Stimulated activated naive CD4-positive, alpha-beta T cell treated with Interleukin-2 at 50 U/mL for 16 hours (primary cell): ENCODE measurements around the gene B4GALNT3.
"Not testable (repeated sequence)": the region's sequence is repeated elsewhere in the genome, so short reads cannot be mapped to it uniquely, and the experiment has no call there.

Experiments
- DNase-seq: peaks from one replicate; lab custom pipeline; 2025; lab: John Stamatoyannopoulos, UW

B4GALNT3 gene

DNA sequence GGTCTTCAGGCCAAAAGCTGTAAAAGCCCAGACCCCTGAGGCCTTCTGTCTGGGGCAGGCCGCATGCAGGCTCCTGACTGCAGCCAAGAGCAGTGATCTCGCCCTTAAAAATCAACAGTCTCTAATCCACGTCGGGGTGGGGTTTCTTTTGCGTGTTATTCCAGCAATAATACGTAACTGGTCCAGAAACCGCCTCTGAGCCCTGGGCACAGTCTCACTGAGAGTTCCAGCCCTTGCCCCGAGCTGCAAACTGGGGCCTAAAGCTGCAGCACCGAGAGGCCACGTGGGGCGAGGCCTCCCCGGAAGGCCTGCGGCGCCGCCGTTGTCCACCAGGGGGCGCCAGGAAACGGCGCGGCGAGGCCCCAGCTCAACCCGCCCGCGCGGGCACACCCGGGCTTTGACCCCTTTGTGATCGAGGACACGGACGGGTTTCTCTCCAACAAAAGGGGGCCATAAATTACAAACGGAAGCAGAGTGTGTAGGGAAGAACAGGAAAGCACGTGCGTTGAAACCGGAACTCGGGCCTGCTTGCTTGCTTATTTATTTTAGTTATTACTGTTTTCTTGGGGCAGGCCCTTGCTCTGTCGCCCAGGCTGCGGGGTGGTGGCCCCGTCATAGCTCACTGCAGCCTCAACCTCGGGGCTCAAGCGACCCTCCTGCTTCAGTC lies 116.3 kb downstream of the B4GALNT3 start:
- peak; percentile 68 for DNase-seq

- DNase-seq = no peak
These were observed 116.9 kb downstream of the B4GALNT3 start for GRCh38 chr12:576615-577110.

DNA sequence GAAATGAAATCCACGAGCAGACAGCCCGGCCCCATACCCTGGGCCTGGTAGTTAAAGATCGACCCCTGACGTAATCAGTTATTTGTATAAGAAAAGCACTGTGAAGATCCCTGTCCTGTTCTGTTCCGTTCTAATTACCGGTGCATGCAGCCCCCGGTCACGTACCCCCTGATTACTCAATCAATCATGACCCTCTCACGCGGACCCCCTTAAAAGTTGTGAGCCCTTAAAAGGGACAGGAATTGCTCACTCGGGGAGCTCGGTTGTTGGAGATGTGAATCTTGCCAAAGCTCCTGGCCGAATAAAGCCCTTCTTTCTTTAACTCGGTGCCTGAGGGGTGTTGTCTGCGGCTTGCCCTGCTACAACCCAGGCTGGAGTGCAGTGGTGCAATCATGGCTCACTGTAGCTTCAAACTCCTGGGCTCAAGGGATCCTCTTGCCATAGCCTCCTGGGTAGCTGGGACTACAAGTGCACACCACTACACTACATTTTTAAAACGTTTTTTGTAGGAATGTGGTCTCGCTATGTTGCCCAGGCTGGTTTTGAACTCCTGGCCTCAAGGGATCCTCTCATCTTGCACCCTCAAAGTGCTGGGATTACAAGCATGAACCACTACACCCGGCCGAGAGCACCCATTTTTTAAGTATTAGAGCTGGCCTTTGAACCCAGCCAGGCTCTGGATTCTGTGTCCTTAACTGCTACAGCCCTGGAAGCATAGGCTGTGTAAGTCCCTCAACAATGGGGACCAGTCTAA lies 118.4 kb downstream of the B4GALNT3 start:
- DNase-seq = not testable (repeated sequence)

DNA sequence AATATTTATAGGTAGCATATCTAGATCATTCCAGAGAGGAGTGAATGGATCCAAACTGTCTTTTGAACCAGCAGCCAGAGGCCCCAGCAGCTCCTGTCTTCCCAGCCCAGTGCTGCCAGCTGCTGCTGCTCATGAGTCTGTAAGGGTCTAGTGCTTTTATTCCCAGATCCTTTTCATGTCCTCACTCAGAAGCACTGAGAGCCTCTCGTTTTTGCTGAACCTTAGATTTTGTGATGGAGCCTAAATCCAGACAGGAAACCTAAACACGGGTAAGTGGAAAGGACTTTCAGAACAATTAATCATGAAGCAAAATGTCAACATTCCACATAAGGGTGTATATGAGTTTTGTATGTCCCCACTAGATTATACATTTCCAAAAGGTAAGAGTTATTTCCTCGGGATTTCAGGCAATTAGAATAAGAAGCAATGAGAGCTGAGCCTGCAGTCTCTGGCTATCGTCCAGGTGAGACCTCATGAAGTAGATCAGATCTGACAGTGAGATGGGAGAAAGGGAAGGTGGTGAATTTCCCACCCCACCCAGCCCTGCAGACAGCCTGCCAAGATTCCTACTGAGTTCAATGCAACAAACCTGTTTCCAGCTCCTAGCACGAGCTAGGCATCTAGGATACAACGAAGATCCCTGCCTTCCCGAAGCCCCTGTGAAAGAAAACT lies 119.1 kb downstream of the B4GALNT3 start:
- DNase-seq = no peak

DNA sequence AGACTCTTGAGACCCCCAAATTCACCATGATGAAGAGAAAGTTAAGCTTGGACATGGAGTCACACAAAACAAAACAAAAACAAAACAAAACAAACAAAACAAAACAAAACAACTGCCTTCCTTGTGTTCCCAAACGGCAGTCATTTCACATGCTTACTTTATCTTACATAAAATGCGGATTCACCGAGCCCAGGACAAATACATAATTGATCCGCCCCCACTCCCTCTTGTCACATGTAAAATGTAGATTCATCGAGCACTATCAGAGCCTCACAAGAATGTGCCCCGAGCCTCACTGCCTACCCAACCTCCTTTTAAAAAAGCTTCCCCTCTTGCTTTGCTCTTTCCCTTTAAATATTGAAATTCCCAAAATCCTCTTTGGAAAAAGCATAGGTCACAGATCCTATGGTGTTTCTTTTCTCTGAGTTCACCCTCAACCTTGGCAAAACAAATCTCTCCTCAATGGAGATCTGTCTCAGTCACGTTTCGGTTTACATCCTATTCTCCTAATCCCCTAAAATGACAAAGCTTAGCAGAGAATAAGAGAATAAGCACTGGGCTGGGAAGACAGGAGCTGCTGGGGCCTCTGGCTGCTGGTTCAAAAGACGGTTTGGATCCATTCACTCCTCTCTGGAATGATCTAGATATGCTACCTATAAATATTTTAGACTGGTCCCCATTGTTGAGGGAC lies 119.8 kb downstream of the B4GALNT3 start:
- DNase-seq = no peak

DNA sequence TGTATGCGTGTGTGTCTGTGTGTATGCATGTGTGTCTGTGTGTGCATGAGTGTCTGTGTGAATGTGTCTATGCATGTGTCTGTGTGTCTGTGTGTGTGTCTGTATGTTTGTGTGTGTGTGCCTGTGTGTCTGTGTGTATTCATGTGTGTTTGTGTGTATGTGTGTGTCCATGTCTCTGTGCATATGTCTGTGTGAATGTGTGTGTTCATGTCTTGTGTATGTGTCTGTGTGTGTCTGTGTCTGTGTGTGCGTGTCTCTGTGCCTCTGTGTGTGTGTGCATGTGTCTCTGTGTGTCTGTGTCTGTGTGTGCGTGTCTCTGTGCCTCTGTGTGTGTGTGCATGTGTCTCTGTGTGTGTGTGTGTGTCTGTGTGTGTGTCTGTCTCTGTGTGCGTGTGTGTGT lies 121.1 kb downstream of the B4GALNT3 start:
- no peak for DNase-seq

DNA sequence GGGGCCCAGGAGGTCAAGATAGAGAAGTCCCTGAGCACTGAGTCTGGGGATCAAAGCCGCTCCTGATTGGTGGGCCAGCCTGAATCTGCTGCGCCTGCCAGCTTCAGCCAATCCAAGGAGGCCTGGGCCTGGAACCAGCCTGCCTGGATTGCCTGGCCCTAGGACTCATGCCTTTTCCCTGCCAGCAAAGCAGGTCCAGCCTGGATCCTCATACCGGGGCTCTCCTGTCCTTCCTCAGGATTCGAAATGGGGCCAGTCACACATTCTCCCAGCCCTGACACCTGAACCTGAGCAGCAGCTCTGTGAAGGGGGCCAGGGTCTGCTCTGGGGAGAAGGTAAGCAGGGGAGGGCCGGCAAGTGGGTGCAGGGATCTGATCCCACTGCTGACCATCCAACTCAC lies 121.6 kb downstream of the B4GALNT3 start:
- no peak for DNase-seq

DNA sequence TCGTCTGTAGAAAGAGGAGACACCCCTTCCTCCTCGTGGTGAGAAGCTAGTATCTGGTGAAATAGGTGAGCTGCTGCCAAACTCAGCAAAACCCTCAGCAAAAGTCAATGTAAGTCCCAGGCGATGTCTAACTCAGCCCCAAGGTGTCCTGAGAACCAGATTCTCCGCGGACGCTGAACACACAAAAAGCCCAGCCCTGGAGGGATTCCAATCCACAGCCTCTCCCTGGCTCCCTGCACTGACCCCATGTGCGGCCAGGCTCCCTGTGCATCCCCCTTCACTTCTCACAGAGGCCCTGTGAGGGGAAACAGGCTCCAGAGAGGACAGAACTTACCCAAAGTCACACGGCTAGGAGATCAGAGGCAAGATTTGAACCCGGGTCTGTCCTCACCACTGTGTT lies 122.0 kb downstream of the B4GALNT3 start:
- no peak for DNase-seq

DNA sequence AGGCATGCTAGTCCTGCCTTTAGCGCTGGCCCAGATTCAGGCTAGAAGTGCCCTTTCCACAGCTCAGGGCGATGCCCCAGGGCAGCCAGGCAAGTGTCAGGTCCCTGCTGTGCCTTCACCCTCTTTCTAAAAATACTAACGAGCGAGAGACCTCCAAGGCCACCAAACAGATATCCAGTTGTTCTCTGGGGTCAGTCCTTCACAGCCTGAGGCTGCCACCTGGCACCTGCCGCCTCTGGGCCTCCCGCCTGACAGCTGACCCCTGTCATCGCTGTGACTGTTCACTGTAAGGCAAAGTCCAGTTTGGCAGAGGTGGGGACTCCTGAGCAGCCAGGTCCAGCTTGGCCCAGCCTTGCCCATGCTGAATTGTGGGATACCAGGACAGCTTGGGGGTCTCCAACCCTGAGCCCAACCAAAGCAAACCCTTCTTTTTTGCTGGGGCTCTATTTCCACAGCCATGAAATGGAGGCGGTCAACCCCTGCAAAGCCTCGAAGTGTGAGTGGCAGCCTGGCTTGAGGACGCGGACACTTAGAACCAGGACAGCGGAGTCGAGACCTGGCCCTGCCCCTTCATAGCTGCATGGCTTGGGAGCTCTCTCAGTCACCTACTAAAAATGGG lies 123.6 kb downstream of the B4GALNT3 start:
- DNase-seq = no peak

DNA sequence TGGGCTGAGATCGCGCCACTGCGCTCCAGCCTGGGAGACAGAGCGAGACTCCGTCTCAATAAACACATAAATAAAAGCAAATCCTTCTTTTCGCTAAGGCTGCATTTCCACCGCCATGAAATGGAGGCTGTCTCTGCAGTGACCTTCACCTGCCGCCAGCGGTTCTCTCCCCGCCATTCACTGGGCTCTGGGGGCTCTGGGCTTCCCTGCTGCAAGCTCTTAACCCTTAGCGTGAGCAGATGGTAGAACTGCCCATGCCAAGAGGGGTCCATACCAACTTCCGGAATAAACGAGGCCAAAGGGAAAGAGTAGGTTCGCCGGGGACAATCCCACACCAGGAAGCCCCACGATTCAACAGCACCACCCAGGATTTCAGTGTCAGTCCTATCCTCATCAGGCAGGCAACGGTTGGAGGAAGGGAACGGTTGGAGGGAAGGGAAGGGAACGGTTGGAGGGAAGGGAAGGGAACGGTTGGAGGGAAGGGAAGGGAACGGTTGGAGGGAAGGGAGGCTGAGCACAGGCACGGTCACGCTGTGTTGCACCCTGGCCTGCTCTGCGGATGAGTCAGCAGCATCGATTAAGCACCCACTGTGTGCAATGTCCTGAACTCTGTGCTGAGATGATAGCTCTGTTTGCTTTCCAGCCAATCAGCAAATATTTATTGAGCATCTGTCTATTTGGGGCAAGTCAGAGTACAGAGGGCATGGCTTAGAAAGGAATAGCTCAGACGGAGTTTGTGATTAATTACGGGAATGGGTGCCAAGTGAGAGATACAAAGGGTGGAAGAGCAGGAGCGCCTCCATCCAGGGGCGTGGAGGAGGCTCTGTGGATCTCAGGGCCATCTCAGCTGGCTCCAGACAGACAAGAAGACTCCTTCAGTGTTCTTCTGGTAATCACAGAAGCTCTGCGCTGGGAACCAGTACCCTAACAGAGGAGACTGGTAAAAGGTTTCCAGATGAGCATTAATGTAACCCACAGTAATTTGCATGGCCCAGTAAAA lies 125.6 kb downstream of the B4GALNT3 start:
- no peak for DNase-seq

DNA sequence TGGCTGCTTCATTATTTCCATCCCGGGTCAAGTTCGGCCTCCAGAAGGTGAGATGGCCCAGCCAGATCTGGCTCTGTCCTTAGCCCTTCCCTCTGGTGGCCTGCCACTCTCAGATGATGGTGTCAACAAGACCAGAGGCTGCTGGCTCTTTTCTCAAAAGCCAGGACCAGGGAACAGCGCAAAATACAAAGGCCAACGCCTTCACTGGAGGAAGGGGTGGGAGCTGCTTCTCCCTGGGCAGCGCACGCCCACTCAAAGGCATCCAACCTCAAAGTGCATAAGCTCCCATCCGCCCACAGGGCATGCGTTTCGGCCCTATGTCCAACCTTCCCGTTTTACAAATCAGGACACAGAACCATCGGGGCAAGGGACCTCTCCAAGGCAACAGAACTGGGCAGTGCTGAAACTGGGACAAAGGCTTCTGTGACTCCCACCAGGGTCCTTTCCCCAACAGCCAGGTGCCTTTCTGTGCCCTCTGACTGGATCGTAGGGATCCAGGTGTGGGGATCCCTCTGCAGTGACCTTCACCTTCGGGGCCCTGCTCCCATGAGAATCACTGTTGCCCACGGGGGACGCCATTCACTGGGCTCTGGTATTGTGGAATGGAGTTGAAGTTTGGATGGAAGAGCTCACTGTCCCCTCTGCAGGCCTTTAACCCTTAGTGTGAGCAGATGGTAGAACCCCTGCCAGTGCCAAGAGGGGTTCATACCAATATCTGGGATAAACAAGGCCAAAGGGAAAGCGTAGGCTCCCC lies 126.8 kb downstream of the B4GALNT3 start:
- no peak for DNase-seq

DNA sequence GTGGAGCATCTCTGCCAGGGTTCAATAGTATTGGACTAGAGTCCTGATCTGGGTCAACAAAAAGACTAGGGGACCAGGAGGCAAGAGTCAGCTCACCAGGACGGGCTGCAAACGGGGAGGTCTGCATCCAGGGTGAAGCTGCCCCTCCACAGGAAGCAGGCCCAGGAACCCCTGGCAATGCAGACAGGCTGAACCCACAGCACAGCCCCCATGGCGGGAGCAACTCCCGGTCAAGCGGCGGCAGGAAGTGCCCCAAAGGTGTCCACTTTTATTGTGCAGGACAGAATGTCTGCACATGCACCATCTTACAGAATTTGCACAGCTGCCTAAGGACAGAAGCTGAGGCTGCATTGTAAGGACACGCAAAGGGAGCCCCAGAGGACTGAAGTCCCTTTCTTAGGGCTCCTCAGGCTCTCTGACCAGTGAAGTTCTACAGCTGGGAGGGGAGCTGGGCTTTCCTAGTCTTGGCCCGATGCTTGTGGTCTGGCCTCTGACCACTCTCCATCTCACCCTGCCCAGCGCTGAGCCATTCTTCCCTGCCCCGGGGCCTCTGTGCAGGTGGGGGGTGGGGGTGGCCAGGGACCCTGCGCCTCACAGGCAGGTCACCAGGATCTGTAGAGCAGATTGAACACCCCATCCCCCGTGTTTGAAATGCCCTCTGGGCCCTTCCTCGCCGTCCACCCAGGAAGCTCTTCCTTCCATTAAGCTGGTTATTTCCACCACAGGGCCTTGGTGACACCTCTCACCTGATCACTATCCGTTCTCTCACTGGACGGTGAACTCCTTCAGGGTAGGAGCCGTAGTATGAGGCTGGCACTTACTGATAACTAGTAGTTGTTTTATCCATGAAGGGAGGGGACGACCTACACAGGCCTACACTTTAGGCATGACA lies 127.6 kb downstream of the B4GALNT3 start:
- DNase-seq = no peak

DNA sequence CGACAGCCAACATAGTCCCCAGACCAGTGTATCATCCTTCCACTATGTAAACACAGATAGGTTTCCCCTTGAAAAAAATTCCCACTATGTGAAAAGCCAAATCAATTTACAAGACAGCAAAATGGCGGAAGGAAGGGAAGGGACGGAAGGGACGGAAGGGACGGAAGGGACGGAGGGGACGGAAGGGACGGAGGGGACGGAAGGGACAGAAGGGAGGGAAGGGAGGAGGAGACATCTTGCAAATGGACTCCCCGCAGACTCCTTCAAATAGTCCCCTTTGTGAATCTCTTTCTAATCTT lies 128.2 kb downstream of the B4GALNT3 start:
- no peak for DNase-seq

DNA sequence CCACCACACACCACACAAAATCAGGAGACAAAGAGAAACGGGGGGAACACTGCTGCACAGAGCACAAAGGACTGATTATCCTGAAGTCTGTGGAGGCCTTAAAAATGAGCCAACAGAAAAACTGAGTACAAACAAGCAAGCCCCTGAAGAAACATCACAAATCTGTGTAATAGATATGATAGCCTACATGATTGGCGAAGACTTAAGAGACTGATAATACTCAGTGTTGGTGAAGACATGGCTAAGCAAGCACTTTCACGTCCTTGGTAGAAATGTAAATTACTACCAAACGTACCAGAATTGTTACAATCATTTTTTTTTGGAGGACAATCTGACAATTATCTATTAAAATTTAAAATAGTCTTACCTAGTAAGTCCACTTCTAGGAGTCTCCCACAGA lies 128.9 kb downstream of the B4GALNT3 start:
- DNase-seq = no peak

DNA sequence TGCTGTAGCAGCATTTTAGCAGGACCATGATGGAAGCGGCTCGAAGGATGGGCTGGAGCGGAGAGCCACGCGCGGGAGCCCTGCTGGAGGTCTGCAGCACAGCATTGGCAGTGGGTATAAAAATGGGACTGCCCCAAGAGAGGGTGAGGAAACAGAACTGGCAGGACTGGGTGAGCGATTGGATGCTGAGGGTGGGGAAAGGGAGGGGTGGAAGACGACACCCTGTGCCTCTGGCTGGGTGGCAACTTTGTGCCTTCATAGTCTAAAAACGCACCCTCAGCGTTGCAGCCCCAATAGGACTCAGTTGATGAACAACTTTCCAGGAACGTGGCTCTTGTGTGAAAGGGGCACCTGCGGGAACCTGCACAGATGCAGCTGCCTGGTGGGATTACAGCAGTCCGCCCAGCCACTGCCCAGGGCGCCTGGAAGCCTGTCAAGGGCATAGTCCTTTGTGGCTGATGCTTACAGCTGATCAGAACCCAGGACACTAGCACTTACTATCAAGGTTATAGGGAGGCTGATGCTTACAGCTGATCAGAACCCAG lies 130.5 kb downstream of the B4GALNT3 start:
- DNase-seq = no peak

- no peak for DNase-seq
These were observed 131.7 kb downstream of the B4GALNT3 start for GRCh38 chr12:591167-592023.

GRCh38 chr12:592024-592505 lies 132.3 kb downstream of the B4GALNT3 start:
- no peak for DNase-seq
